GM18520 (cell line): ENCODE results near the gene HNRNPA3.
"Not testable (repeated sequence)": the region's sequence is repeated elsewhere in the genome, so short reads cannot be mapped to it uniquely, and the experiment has no call there.

Experiments used
- ATAC-seq: cut with Tn5 transposase; IDR thresholded peaks from one replicate; pipeline ENCODE4 v1.9.1; 2021; ENCODE audit not compliant: unreplicated experiment

The HNRNPA3 gene

GRCh38 chr2:177232098-177232704, 19.6 kb downstream of the HNRNPA3 start:
- ATAC-seq: no peak

- ATAC-seq: no peak
Observed at GRCh38 chr2:177234267-177234666, 21.7 kb downstream of the HNRNPA3 start.

GRCh38 chr2:177235855-177236437, 23.4 kb downstream of the HNRNPA3 start:
- no peak for ATAC-seq

- ATAC-seq: no peak
Observed at GRCh38 chr2:177237932-177238331, 25.3 kb downstream of the HNRNPA3 start.

- no peak for ATAC-seq
Observed at GRCh38 chr2:177239053-177239452, 26.5 kb downstream of the HNRNPA3 start.

GRCh38 chr2:177239932-177240630, 27.5 kb downstream of the HNRNPA3 start:
- ATAC-seq: no peak

- no peak for ATAC-seq
Observed at GRCh38 chr2:177241711-177242120, 29.1 kb downstream of the HNRNPA3 start.

GRCh38 chr2:177242121-177242987, 29.8 kb downstream of the HNRNPA3 start:
- ATAC-seq: no peak

- ATAC-seq: no peak
Observed at GRCh38 chr2:177243073-177243472, 30.5 kb downstream of the HNRNPA3 start.

- ATAC-seq: no peak
Observed at GRCh38 chr2:177243476-177243875, 30.9 kb downstream of the HNRNPA3 start.

GRCh38 chr2:177244244-177244771, 31.7 kb downstream of the HNRNPA3 start:
- no peak for ATAC-seq

- no peak for ATAC-seq
Observed at GRCh38 chr2:177245010-177245422, 32.4 kb downstream of the HNRNPA3 start.

- no peak for ATAC-seq
Observed at GRCh38 chr2:177246000-177246399, 33.4 kb downstream of the HNRNPA3 start.

- not testable (repeated sequence) for ATAC-seq
Observed at GRCh38 chr2:177246523-177247030, 34.0 kb downstream of the HNRNPA3 start.

- no peak for ATAC-seq
Observed at GRCh38 chr2:177247693-177248262, 35.2 kb downstream of the HNRNPA3 start.

- no peak for ATAC-seq
Observed at GRCh38 chr2:177249038-177249437, 36.4 kb downstream of the HNRNPA3 start.

GRCh38 chr2:177250461-177250860, 37.9 kb downstream of the HNRNPA3 start:
- no peak for ATAC-seq

GRCh38 chr2:177251165-177251542, 38.6 kb downstream of the HNRNPA3 start:
- no peak for ATAC-seq

- no peak for ATAC-seq
Observed at GRCh38 chr2:177252808-177253531, 40.4 kb downstream of the HNRNPA3 start.

GRCh38 chr2:177253704-177254103, 41.1 kb downstream of the HNRNPA3 start:
- ATAC-seq: no peak
